HepG2 (cell line): ENCODE data around the gene ATOH8. TPM values are rescaled to one million over a fixed set of nuclear protein-coding genes. Genes with fewer than 3 reads are reported as not detected.
A peak's percentile ranks its signal among the peaks of the same experiment; 100 is the strongest.

Experiments
- BHLHE40 ChIP-seq: IDR thresholded peaks from 2 replicates; pipeline ENCODE4 v1.6.1; 2011; ENCODE audit warnings: low read length, improper control_type of control experiment
- CSRNP1 ChIP-seq: sonication (generic); formaldehyde crosslinking; IDR thresholded peaks from 2 replicates; pipeline ENCODE4 v1.8.1; 2023; ENCODE audit warnings: mild to moderate bottlenecking, missing genetic modification reagents
- CTCF ChIP-seq: sonication (generic); formaldehyde crosslinking; IDR thresholded peaks from 2 replicates; pipeline ENCODE4 v1.5.0; 2020; ENCODE audit warnings: mild to moderate bottlenecking, missing genetic modification reagents, moderate library complexity
- HNF1A ChIP-seq, 2 experiments: sonication (generic) in 1 of 2; formaldehyde crosslinking in 1 of 2; IDR thresholded peaks; 2 replicates each; pipeline versions ENCODE4 v1.4.0 to v1.6.1; 2016 to 2020; ENCODE audit warnings: borderline replicate concordance in 1 of 2, low read depth in 1 of 2, mild to moderate bottlenecking in 1 of 2, missing genetic modification reagents in 1 of 2
- KMT2A ChIP-seq: sonication (generic); formaldehyde crosslinking; IDR thresholded peaks from 2 replicates; pipeline ENCODE4 v1.4.0; 2020; ENCODE audit warnings: missing genetic modification reagents
- LCORL ChIP-seq, 2 experiments: fragments of 450-650 bp in 1 of 2; sonication (generic) in 1 of 2; formaldehyde crosslinking in 1 of 2; IDR thresholded peaks; 2 replicates each; pipeline versions ENCODE4 v1.5.0 to v1.6.1; 2017 to 2020; ENCODE audit warnings: antibody characterized with exemption in 1 of 2, missing genetic modification reagents in 1 of 2
- MAZ ChIP-seq, 2 experiments: sonication (generic) in 1 of 2; formaldehyde crosslinking in 1 of 2; IDR thresholded peaks; 2 replicates each; pipeline versions ENCODE4 v1.5.0 to v1.6.1; 2012 to 2020; ENCODE audit warnings: low read depth in 2 of 2, mild to moderate bottlenecking in 2 of 2, borderline replicate concordance in 1 of 2, improper control_type of control experiment in 1 of 2, low read length in 1 of 2, missing genetic modification reagents in 1 of 2, moderate library complexity in 1 of 2
- POGZ ChIP-seq: sonication (generic); formaldehyde crosslinking; IDR thresholded peaks from 2 replicates; pipeline ENCODE4 v1.4.0; 2020; ENCODE audit warnings: mild to moderate bottlenecking, missing genetic modification reagents
- SALL1 ChIP-seq: sonication (generic); formaldehyde crosslinking; IDR thresholded peaks from 2 replicates; pipeline ENCODE4 v1.8.0; 2022; ENCODE audit warnings: mild to moderate bottlenecking, missing genetic modification reagents
- SSRP1 ChIP-seq: IDR thresholded peaks from 2 replicates; pipeline ENCODE4 v1.6.1; 2016; ENCODE audit warnings: control low read depth
- THAP11 ChIP-seq: IDR thresholded peaks from 2 replicates; pipeline ENCODE4 v1.6.1; 2016; ENCODE audit warnings: missing biosample characterization, missing genetic modification reagents
- TRIM24 ChIP-seq: sonication (generic); formaldehyde crosslinking; IDR thresholded peaks from 2 replicates; pipeline ENCODE4 v1.8.0; 2022; ENCODE audit warnings: mild to moderate bottlenecking, missing genetic modification reagents
- ZBTB7B ChIP-seq: sonication (generic); formaldehyde crosslinking; IDR thresholded peaks from 2 replicates; pipeline ENCODE4 v1.4.0; 2020; ENCODE audit warnings: missing genetic modification reagents
- ZNF557 ChIP-seq: sonication (generic); formaldehyde crosslinking; IDR thresholded peaks from 2 replicates; pipeline ENCODE4 v1.4.0; 2020; ENCODE audit warnings: missing genetic modification reagents
- ZNF574 ChIP-seq: sonication (generic); formaldehyde crosslinking; IDR thresholded peaks from 2 replicates; pipeline ENCODE4 v1.4.0; 2020; ENCODE audit warnings: missing genetic modification reagents
- ZNF792 ChIP-seq: IDR thresholded peaks from 2 replicates; pipeline ENCODE4 v1.6.1; 2016
- polyA plus RNA-seq, 8 experiments: library from polyadenylated mRNA; depleted of rRNA in 3 of 8; stranded (reverse) in 7 of 8; unstranded in 1 of 8; fragments of >200 nt; fragmentation: Illumina TruSeq in 4 of 8; extraction: Trizol in 4 of 8; gene quantifications; 2 replicates each; pipeline versions ENCODE4 v1.2.1 to v1.2.3, GENCODE V29; 2011 to 2016; ENCODE audit warnings: low read depth in 4 of 8, missing spikeins in 1 of 8, mixed read lengths in 1 of 8; ENCODE audit not compliant: insufficient read depth in 1 of 8
- total RNA-seq, 5 experiments: library from RNA; depleted of rRNA; stranded (reverse); fragments of >200 nt; fragmentation: Illumina TruSeq; extraction: Trizol; gene quantifications; 2 replicates each; pipeline ENCODE4 v1.2.3, GENCODE V29; 2016; ENCODE audit warnings: low read depth in 1 of 5

ATOH8 gene
- total and polyA plus RNA-seq, 2 of the 13 experiments (the other 11 are each of a cell fraction or from before 2014, with no cell fraction given) = 0.13 to 0.61 TPM

- TF ChIP-seq BHLHE40 (0 out of 2 replicates have a peak, but pooled peaks have one; percentile 39), SALL1 (peak; percentile 51; the same call in 1 of the 2 replicates), TRIM24 (no peak), KMT2A (CRISPR knock-in tag) (no peak), ZNF792 (CRISPR knock-in tag) (0 out of 2 replicates have a peak, but pooled peaks have one; percentile 48), HNF1A (IDR thresholded peaks at IDR 0.05; ENCODE audit: low read depth) (no peak), HNF1A (CRISPR knock-in tag; IDR thresholded peaks at IDR 0.05; ENCODE audit: borderline replicate concordance) (no peak), MAZ (IDR thresholded peaks at IDR 0.05; ENCODE audit: borderline replicate concordance, low read depth, low read length) (0 out of 2 replicates have a peak, but pooled peaks have one; percentile 43), MAZ (CRISPR knock-in tag; IDR thresholded peaks at IDR 0.05; ENCODE audit: low read depth) (no peak; the same call in 1 of the 2 replicates), THAP11 (0 out of 2 replicates have a peak, but pooled peaks have one; percentile 24), ZBTB7B (CRISPR knock-in tag) (0 out of 2 replicates have a peak, but pooled peaks have one; percentile 65), ZNF574 (0 out of 2 replicates have a peak, but pooled peaks have one; percentile 38), POGZ (CRISPR knock-in tag) (no peak), CSRNP1 (CRISPR knock-in tag) (no peak), ZNF557 (CRISPR knock-in tag) (no peak), SSRP1 (CRISPR knock-in tag) (no peak), LCORL (IDR thresholded peaks at IDR 0.05) (no peak), LCORL (CRISPR knock-in tag; IDR thresholded peaks at IDR 0.05) (peak; percentile 17; the same call in 1 of the 2 replicates), CTCF (CRISPR knock-in tag) (peak; percentile 98)
Measured at GRCh38 chr2:85728883-85729824, 24.6 kb upstream of the ATOH8 start (continued).
